C4-2B (cell line): ENCODE results near the gene PEPD.

ENCODE experiments used
- H3K27ac ChIP-seq: fragments of 450-650 bp; 2 replicates; pipeline ENCODE4 v1.5.1; 2017
- CTCF ChIP-seq: fragments of 450-650 bp; conservative IDR thresholded peaks from 2 replicates; pipeline ENCODE4 v1.5.1; 2017; ENCODE audit warnings: mild to moderate bottlenecking
- ZFX ChIP-seq: fragments of 450-650 bp; IDR thresholded peaks from 2 replicates; pipeline ENCODE4 v1.6.1; 2017

Gene PEPD

GRCh38 chr19:33510462-33511194, 11.0 kb downstream of the PEPD start:
- no peak overlapping the region for H3K27ac ChIP-seq
- TF ChIP-seq ZFX (no peak), CTCF (no peak)

- TF ChIP-seq CTCF (no peak), ZFX (no peak)
- no peak overlapping the region for H3K27ac ChIP-seq
These were observed 11.8 kb downstream of the PEPD start for GRCh38 chr19:33509774-33510173.

- TF ChIP-seq ZFX (no peak), CTCF (no peak)
- H3K27ac ChIP-seq = no peak overlapping the region
These were observed 12.5 kb downstream of the PEPD start for GRCh38 chr19:33508941-33509614.

- TF ChIP-seq ZFX = no peak
- no peak for TF ChIP-seq CTCF
- no peak overlapping the region for H3K27ac ChIP-seq
These were observed 13.2 kb downstream of the PEPD start for GRCh38 chr19:33508431-33508830.

- TF ChIP-seq CTCF (no peak), ZFX (no peak)
- no peak overlapping the region for H3K27ac ChIP-seq
These were observed 13.6 kb downstream of the PEPD start for GRCh38 chr19:33508009-33508408.

- no peak overlapping the region for H3K27ac ChIP-seq
- TF ChIP-seq CTCF (no peak), ZFX (no peak)
These were observed 14.3 kb downstream of the PEPD start for GRCh38 chr19:33507021-33507956.
